Upper lobe of right lung (tissue), 1 donor: ENCODE results near the gene AK2. TPM values are rescaled to one million over a fixed set of nuclear protein-coding genes. Genes with fewer than 3 reads are reported as not detected.

Experiments used
- ATAC-seq: fragments of 200-7000 bp; cut with Tn5 transposase; one replicate; pipeline ENCODE4 v1.9.1; 2020; ENCODE audit warnings: mild to moderate bottlenecking, moderate library complexity
- DNase-seq: peaks from one replicate; pipeline ENCODE4 v3.0.0-alpha.2; 2020
- H3K27ac ChIP-seq: fragments of 200-600 bp; one replicate; pipeline ENCODE4 v1.8.0; 2022
- H3K27me3 ChIP-seq: fragments of 200-600 bp; one replicate; pipeline ENCODE4 v1.8.0; 2022; ENCODE audit warnings: mild to moderate bottlenecking
- H3K36me3 ChIP-seq: fragments of 200-600 bp; one replicate; pipeline ENCODE4 v1.8.0; 2022
- H3K4me1 ChIP-seq: fragments of 200-600 bp; one replicate; pipeline ENCODE4 v1.8.0; 2022
- H3K4me3 ChIP-seq: fragments of 200-600 bp; one replicate; pipeline ENCODE4 v1.8.0; 2022; ENCODE audit warnings: mild to moderate bottlenecking
- H3K9me3 ChIP-seq: fragments of 200-600 bp; one replicate; pipeline ENCODE4 v1.8.0; 2022
- CTCF ChIP-seq: fragments of 200-600 bp; IDR thresholded peaks from one replicate; pipeline ENCODE4 v1.8.0; 2022; ENCODE audit warnings: antibody characterized with exemption
- intact Hi-C: fragments of 100-400 bp; cut with DNase I; formaldehyde crosslinking; loops from one replicate; pipeline ENCODE4 v1.11.0; 2022
- total RNA-seq: library from RNA; stranded (reverse); fragmentation: NEBNext Ultra II Directional; extraction: Animal tissue kit (Norgen Biotek cat#: 25700); gene quantifications from one replicate; pipeline ENCODE4 v1.2.1, GENCODE V29; 2021
- donor health status: DM: no; HTN: yes; CAD: no; lungs with severe emphysema.

The AK2 gene
- total RNA-seq, 1 donor from 2014 or later: 106 TPM

GRCh38 chr1:32964461-32965250, 72.0 kb downstream of the AK2 start, which contains the start of gene RNF19B:
TSS of gene RNF19B (minus strand) at chr1:32964809. CDS start at chr1:32964685, 124 bp downstream.
- H3K36me3 ChIP-seq: no peaks in the 10 kb centered on the region
- DNase-seq (peak; percentile 98), ATAC-seq (peak; percentile 98)
- peaks cover 23% of the 10 kb centered on the region for H3K4me1 ChIP-seq
- intact Hi-C loops: no loop called here
- no peaks in the 10 kb centered on the region for H3K27me3 ChIP-seq
- peak within 1 kb of the TSS; percentile 85 for H3K4me3 ChIP-seq
- no peak for TF ChIP-seq CTCF
- H3K9me3 ChIP-seq: no peaks in the 10 kb centered on the region
- peak within 1 kb of the TSS; percentile 88 for H3K27ac ChIP-seq

GRCh38 chr1:32963746-32964460, 72.8 kb downstream of the AK2 start:
- Histone ChIP-seq H3K27ac (peak overlapping the region; percentile 81), H3K36me3 (no peaks in the 10 kb centered on the region), H3K9me3 (no peaks in the 10 kb centered on the region), H3K4me1 (peaks cover 23% of the 10 kb centered on the region), H3K4me3 (peak overlapping the region; percentile 85), H3K27me3 (no peaks in the 10 kb centered on the region)
- no peak for TF ChIP-seq CTCF
- intact Hi-C loops: no loop called here
- ATAC-seq: peak; percentile 58
- peak; percentile 86 for DNase-seq

- Histone ChIP-seq H3K4me3 (peak overlapping the region; percentile 85), H3K9me3 (no peaks in the 10 kb centered on the region), H3K4me1 (peaks cover 23% of the 10 kb centered on the region), H3K27me3 (no peaks in the 10 kb centered on the region), H3K27ac (no peak overlapping the region), H3K36me3 (no peaks in the 10 kb centered on the region)
- no peak for TF ChIP-seq CTCF
- ATAC-seq (no peak), DNase-seq (no peak)
- intact Hi-C loops: no loop called here
These were observed 74.3 kb downstream of the AK2 start for GRCh38 chr1:32962248-32962896.

- peaks cover 23% of the 10 kb centered on the region for H3K4me1 ChIP-seq
- intact Hi-C loops: no loop called here
- no peak overlapping the region for H3K27ac ChIP-seq
- no peaks in the 10 kb centered on the region for H3K9me3 ChIP-seq
- H3K4me3 ChIP-seq: no peak overlapping the region
- TF ChIP-seq CTCF: no peak
- DNase-seq: no peak
- no peaks in the 10 kb centered on the region for H3K36me3 ChIP-seq
- no peak for ATAC-seq
- no peaks in the 10 kb centered on the region for H3K27me3 ChIP-seq
These were observed 75.8 kb downstream of the AK2 start for GRCh38 chr1:32960819-32961355.

GRCh38 chr1:32960342-32960741, 76.3 kb downstream of the AK2 start:
- no peak for DNase-seq
- no peak for ATAC-seq
- Histone ChIP-seq H3K27me3 (no peaks in the 10 kb centered on the region), H3K4me1 (peaks cover 23% of the 10 kb centered on the region), H3K9me3 (no peaks in the 10 kb centered on the region), H3K36me3 (no peaks in the 10 kb centered on the region), H3K4me3 (no peak overlapping the region), H3K27ac (no peak overlapping the region)
- intact Hi-C loops: no loop called here
- TF ChIP-seq CTCF: no peak
